LHCN-M2 (cell line): ENCODE measurements around the gene PDZD7. TPM values are rescaled to one million over a fixed set of nuclear protein-coding genes. Genes with fewer than 3 reads are reported as not detected.

ENCODE experiments used
- DNase-seq: peaks from one replicate; pipeline ENCODE4 v3.0.0-alpha.2; 2012; ENCODE audit warnings: low read depth
- total RNA-seq: library from RNA; depleted of rRNA; stranded (reverse); fragments of >200 nt; gene quantifications from 2 replicates; pipeline ENCODE4 v1.2.3, GENCODE V29; 2014

Gene PDZD7
- total RNA-seq, 1 experiment from 2014 or later = 1.2 TPM

- DNase-seq = no peak
Measured at GRCh38 chr10:101019440-101019703, 11.6 kb downstream of the PDZD7 start.

- DNase-seq = peak; percentile 86
Measured at GRCh38 chr10:101018600-101019439, 12.1 kb downstream of the PDZD7 start.

GRCh38 chr10:101018118-101018599 lies 12.8 kb downstream of the PDZD7 start:
- DNase-seq = no peak

- no peak for DNase-seq
Measured at GRCh38 chr10:101016814-101017213, 14.1 kb downstream of the PDZD7 start.

GRCh38 chr10:101015582-101015973 lies 15.4 kb downstream of the PDZD7 start:
- no peak for DNase-seq

- DNase-seq = peak; percentile 99
Measured at GRCh38 chr10:101014966-101015581, 15.9 kb downstream of the PDZD7 start.

- DNase-seq = peak; percentile 66
Measured at GRCh38 chr10:101014230-101014884, 16.6 kb downstream of the PDZD7 start.

- DNase-seq = no peak
Measured at GRCh38 chr10:101013365-101013825, 17.5 kb downstream of the PDZD7 start.

GRCh38 chr10:101012525-101013364 lies 18.2 kb downstream of the PDZD7 start:
- DNase-seq = peak; percentile 97

GRCh38 chr10:101011517-101012423 lies 19.2 kb downstream of the PDZD7 start:
- DNase-seq = no peak

GRCh38 chr10:101010329-101010728 lies 20.6 kb downstream of the PDZD7 start:
- no peak for DNase-seq

- DNase-seq = no peak
Measured at GRCh38 chr10:101008823-101009423, 22.0 kb downstream of the PDZD7 start.

GRCh38 chr10:101007915-101008822 lies 22.8 kb downstream of the PDZD7 start:
- peak; percentile 61 for DNase-seq

GRCh38 chr10:101007099-101007711 lies 23.7 kb downstream of the PDZD7 start:
- DNase-seq = peak; percentile 60

- peak; percentile 21 for DNase-seq
Measured at GRCh38 chr10:101006593-101007098, 24.3 kb downstream of the PDZD7 start.

- no peak for DNase-seq
Measured at GRCh38 chr10:101005869-101006567, 24.9 kb downstream of the PDZD7 start.

- no peak for DNase-seq
Measured at GRCh38 chr10:101005361-101005760, 25.6 kb downstream of the PDZD7 start.
